ENCODE data around the gene LDLRAD4. TPM values are rescaled to one million over a fixed set of nuclear protein-coding genes. Genes with fewer than 3 reads are reported as not detected.
"Not testable (repeated sequence)": the region's sequence is repeated elsewhere in the genome, so short reads cannot be mapped to it uniquely, and the experiment has no call there.

The LDLRAD4 gene
- total RNA-seq, 1 experiment from 2014 or later, result 0.68 TPM

GRCh38 chr18:13464432-13465123, 246.0 kb downstream of the LDLRAD4 start:
- no peak overlapping the region for H3K27ac ChIP-seq
- no peaks in the 10 kb centered on the region for H3K36me3 ChIP-seq
- no peaks in the 10 kb centered on the region; the same call in 1 of the 2 replicates for H3K9me3 ChIP-seq (replicated peaks)
- no peak for DNase-seq (ENCODE audit: low read depth in 1 of 2, low spot score in 2 of 2)
- no peak overlapping the region for H3K4me3 ChIP-seq
- no peaks in the 10 kb centered on the region; the same call in 1 of the 2 replicates for H3K27me3 ChIP-seq (replicated peaks)
- H3K4me1 ChIP-seq (replicated peaks), result no peaks in the 10 kb centered on the region

- H3K36me3 ChIP-seq, result no peaks in the 10 kb centered on the region
- no peak overlapping the region for H3K27ac ChIP-seq
- no peak for DNase-seq (ENCODE audit: low read depth in 1 of 2, low spot score in 2 of 2)
- H3K4me3 ChIP-seq, result no peak overlapping the region
- no peaks in the 10 kb centered on the region; the same call in 1 of the 2 replicates for H3K9me3 ChIP-seq (replicated peaks)
- H3K4me1 ChIP-seq (replicated peaks), result no peaks in the 10 kb centered on the region
- H3K27me3 ChIP-seq (replicated peaks), result no peaks in the 10 kb centered on the region; the same call in 1 of the 2 replicates
These were observed 246.5 kb downstream of the LDLRAD4 start for GRCh38 chr18:13465124-13465446.

- no peaks in the 10 kb centered on the region for H3K36me3 ChIP-seq
- DNase-seq (ENCODE audit: low read depth in 1 of 2, low spot score in 2 of 2), result no peak
- H3K27ac ChIP-seq, result no peak overlapping the region
- no peaks in the 10 kb centered on the region; the same call in 1 of the 2 replicates for H3K9me3 ChIP-seq (replicated peaks)
- H3K27me3 ChIP-seq (replicated peaks), result no peaks in the 10 kb centered on the region; the same call in 1 of the 2 replicates
- no peaks in the 10 kb centered on the region for H3K4me1 ChIP-seq (replicated peaks)
- no peak overlapping the region for H3K4me3 ChIP-seq
These were observed 246.9 kb downstream of the LDLRAD4 start for GRCh38 chr18:13465476-13465875.

GRCh38 chr18:13470516-13471197, 252.1 kb downstream of the LDLRAD4 start:
- Histone ChIP-seq H3K36me3 (no peaks in the 10 kb centered on the region), H3K4me3 (no peak overlapping the region), H3K27ac (no peak overlapping the region), H3K27me3 (replicated peaks) (no peaks in the 10 kb centered on the region), H3K4me1 (replicated peaks) (no peaks in the 10 kb centered on the region), H3K9me3 (replicated peaks) (no peaks in the 10 kb centered on the region; the same call in 1 of the 2 replicates)
- DNase-seq (ENCODE audit: low read depth in 1 of 2, low spot score in 2 of 2), result no peak

DNA sequence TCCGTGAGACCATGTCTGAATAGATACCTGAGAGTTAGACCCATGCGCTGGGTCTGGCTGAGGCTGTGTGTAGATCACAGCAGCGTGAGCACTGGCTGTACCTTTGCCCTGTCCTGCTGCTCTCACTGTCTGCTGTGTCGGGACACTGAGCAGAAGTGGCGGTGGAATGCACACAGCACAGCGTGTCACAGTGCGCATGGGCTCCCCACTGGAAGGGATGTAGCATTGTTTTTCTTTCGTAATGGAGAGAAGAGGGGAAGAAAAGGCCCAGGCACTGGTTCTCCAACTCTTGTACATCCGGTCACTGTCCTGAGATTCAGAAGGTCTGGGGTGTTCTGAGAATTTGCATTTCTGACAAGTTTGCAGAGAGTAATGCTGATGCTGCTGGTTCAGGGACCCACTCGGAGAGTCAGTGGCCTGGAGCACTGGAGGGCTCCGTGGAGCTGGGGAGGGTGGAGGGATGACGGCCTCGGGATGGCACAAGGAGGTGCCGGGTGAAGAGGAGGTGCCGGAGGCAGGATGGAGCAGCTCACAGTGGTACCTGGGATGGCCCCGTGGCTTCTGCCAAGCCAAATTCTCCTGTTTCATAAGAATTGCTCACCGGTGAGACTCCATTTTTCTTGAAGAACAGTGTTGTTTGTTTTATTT, 252.8 kb downstream of the LDLRAD4 start:
- Histone ChIP-seq H3K4me1 (replicated peaks) (no peaks in the 10 kb centered on the region), H3K4me3 (no peak overlapping the region), H3K9me3 (replicated peaks) (no peaks in the 10 kb centered on the region; the same call in 1 of the 2 replicates), H3K27me3 (replicated peaks) (no peaks in the 10 kb centered on the region), H3K36me3 (no peaks in the 10 kb centered on the region), H3K27ac (no peak overlapping the region)
- no peak for DNase-seq (ENCODE audit: low read depth in 1 of 2, low spot score in 2 of 2)

DNA sequence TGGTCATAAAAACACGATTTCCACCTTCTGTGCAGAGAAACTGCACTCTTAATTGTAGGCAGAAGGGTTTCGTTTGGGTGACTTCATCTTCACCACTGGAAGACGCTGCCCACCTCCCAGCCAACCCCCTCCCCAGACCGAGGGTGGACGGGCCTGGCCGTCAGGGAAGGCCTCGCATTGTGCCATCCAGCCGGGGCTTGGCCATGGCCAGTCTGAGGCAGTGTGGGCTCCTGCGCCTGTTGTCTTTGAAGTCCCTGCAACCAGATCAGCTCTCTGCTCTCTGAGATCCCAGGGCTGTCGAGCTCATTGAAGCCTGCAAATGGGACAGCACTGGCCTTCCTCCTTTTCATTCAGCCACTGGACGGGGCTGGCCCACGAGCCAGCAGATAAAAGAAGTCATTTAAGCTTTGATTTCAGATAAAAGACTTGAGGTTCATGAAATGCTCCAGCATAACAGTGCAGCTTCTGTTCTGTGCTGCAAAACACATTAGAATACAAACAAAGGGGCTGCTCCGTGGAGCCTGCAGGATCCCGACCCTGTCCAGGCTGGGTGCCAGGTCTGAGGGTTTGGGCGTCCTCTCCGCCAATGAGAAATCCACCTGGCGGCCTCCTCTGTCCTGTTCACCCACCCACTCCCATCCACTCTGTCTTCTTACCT, 253.5 kb downstream of the LDLRAD4 start:
- no peaks in the 10 kb centered on the region for H3K4me1 ChIP-seq (replicated peaks)
- H3K9me3 ChIP-seq (replicated peaks), result no peaks in the 10 kb centered on the region; the same call in 1 of the 2 replicates
- H3K36me3 ChIP-seq, result no peaks in the 10 kb centered on the region
- no peaks in the 10 kb centered on the region for H3K27me3 ChIP-seq (replicated peaks)
- H3K4me3 ChIP-seq, result no peak overlapping the region
- no peak for DNase-seq (ENCODE audit: low read depth in 1 of 2, low spot score in 2 of 2)
- H3K27ac ChIP-seq, result no peak overlapping the region

DNA sequence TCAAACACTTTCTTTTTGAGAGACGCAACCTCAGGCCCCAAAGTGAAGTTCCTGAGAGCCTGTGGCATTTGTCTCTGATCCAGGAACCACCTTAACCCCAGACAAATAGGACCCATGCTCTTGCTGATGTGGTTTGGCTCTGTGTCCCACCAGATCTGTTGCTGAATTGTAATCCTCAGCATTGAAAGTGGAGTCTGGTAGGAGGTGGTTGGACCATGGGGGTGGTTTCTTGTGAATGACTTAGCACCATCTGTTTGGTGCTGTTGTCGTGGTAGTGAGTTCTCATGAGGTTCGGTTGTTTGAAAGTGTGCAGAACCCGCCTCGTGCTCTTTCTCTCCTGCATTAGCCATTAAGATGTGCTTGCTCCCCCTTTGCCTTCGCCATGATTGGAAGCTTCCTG, 255.2 kb downstream of the LDLRAD4 start:
- Histone ChIP-seq H3K36me3 (no peaks in the 10 kb centered on the region), H3K9me3 (replicated peaks) (no peaks in the 10 kb centered on the region), H3K27me3 (replicated peaks) (no peaks in the 10 kb centered on the region), H3K4me3 (no peak overlapping the region), H3K27ac (no peak overlapping the region), H3K4me1 (replicated peaks) (no peaks in the 10 kb centered on the region)
- no peak for DNase-seq (ENCODE audit: low read depth in 1 of 2, low spot score in 2 of 2)

- Histone ChIP-seq H3K4me3 (no peak overlapping the region), H3K36me3 (no peaks in the 10 kb centered on the region), H3K27me3 (replicated peaks) (no peaks in the 10 kb centered on the region), H3K9me3 (replicated peaks) (no peaks in the 10 kb centered on the region), H3K27ac (no peak overlapping the region), H3K4me1 (replicated peaks) (no peaks in the 10 kb centered on the region)
- DNase-seq (ENCODE audit: low read depth in 1 of 2, low spot score in 2 of 2), result no peak
These were observed 255.8 kb downstream of the LDLRAD4 start for GRCh38 chr18:13474336-13474735.

GRCh38 chr18:13474907-13475545, 256.5 kb downstream of the LDLRAD4 start:
- Histone ChIP-seq H3K4me1 (replicated peaks) (no peaks in the 10 kb centered on the region), H3K36me3 (no peaks in the 10 kb centered on the region)
- no peak for DNase-seq (ENCODE audit: low read depth in 1 of 2, low spot score in 2 of 2)

DNA sequence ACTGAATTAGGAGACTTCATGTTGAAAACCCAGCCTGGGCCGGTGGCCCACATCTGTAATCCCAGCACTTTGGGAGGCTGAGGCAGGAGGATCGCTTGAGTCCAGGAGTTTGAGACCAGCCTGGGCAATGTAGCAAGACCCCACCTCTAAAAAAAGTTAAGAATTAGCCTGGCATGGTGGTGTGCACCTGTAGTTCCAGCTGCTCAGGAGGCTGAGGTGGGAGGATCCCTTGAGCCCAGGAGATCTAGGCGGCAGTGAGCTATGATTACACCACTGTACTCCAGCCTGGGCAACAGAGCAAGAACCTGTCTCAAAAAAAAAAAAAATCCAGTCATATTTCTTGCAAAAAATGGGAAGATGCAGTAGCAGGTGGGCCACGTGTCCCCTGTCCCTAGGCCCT, 257.8 kb downstream of the LDLRAD4 start:
- not testable (repeated sequence) for H3K9me3 ChIP-seq (replicated peaks); H3K27ac ChIP-seq; H3K36me3 ChIP-seq; H3K4me3 ChIP-seq; DNase-seq (ENCODE audit: low read depth in 1 of 2, low spot score in 2 of 2); H3K27me3 ChIP-seq (replicated peaks); H3K4me1 ChIP-seq (replicated peaks)

More at GRCh38 chr18:13474907-13475545, 256.5 kb downstream of the LDLRAD4 start:
- Histone ChIP-seq H3K9me3 (replicated peaks) (no peaks in the 10 kb centered on the region), H3K4me3 (no peak overlapping the region), H3K27ac (no peak overlapping the region), H3K27me3 (replicated peaks) (no peaks in the 10 kb centered on the region)

GRCh38 chr18:13477147-13477683, 258.7 kb downstream of the LDLRAD4 start:
- Histone ChIP-seq H3K4me3 (no peak overlapping the region), H3K4me1 (replicated peaks) (no peaks in the 10 kb centered on the region), H3K36me3 (no peaks in the 10 kb centered on the region), H3K27me3 (replicated peaks) (no peaks in the 10 kb centered on the region), H3K27ac (no peak overlapping the region), H3K9me3 (replicated peaks) (no peaks in the 10 kb centered on the region)
- no peak for DNase-seq (ENCODE audit: low read depth in 1 of 2, low spot score in 2 of 2)

DNA sequence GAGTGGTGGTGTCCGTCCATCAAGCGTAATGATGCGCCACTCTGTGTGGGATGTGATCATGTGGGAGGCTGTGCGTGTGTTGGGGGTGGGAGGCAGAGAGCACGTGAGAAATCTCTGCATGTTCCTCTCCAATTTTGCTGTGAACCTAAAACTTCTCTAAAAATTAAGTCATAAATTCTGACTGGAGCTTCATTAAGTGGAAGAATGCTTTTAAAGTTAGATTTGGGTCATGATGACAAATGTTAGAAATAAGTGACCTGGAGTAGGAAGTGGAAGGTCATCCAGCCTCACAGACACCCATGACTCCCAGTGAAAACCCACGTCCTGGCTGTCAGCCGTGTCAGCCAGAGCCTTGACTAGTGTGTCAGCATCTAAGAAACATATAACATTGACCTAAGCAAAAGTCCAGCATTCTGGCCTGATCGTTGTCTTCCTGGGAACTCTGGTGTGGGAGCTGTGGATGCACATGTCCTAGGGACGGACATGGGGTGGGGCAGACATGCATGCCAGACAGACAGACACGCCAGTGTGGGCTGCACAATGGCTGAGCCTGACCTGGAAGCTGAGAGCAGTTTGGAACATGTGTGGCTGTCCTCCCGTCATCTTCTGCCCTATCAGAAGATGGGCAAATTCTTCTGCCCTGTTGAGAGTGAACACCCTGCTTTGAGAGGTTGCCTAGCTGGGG, 262.2 kb downstream of the LDLRAD4 start:
- Histone ChIP-seq H3K27me3 (replicated peaks) (no peaks in the 10 kb centered on the region), H3K9me3 (replicated peaks) (no peaks in the 10 kb centered on the region), H3K27ac (no peak overlapping the region), H3K36me3 (no peaks in the 10 kb centered on the region), H3K4me3 (no peak overlapping the region), H3K4me1 (replicated peaks) (no peaks in the 10 kb centered on the region)
- DNase-seq (ENCODE audit: low read depth in 1 of 2, low spot score in 2 of 2), result no peak

- Histone ChIP-seq H3K36me3 (no peaks in the 10 kb centered on the region), H3K4me1 (replicated peaks) (no peaks in the 10 kb centered on the region), H3K9me3 (replicated peaks) (no peaks in the 10 kb centered on the region), H3K27ac (no peak overlapping the region), H3K4me3 (no peak overlapping the region), H3K27me3 (replicated peaks) (no peaks in the 10 kb centered on the region)
- DNase-seq (ENCODE audit: low read depth in 1 of 2, low spot score in 2 of 2), result no peak
These were observed 262.8 kb downstream of the LDLRAD4 start for GRCh38 chr18:13481331-13481730.
